Measurements from ENCODE around the gene DYTN. TPM values are rescaled to one million over a fixed set of nuclear protein-coding genes. Genes with fewer than 3 reads are reported as not detected.

DYTN gene
- total and polyA plus RNA-seq, 2 donors (not counting 1 experiment from before 2014, with no cell fraction given): not detected

- H3K79me2 ChIP-seq (ENCODE audit: control insufficient read depth, insufficient read depth, low read length): no peaks in the 10 kb centered on the region
- no peak overlapping the region for H3K27ac ChIP-seq (ENCODE audit: insufficient read depth, low read length)
- no peak overlapping the region for H3K9ac ChIP-seq (ENCODE audit: insufficient read depth, low read length)
- DNase-seq (ENCODE audit: low read depth in 2 of 2): no peak
- no peaks in the 10 kb centered on the region for H3K27me3 ChIP-seq (ENCODE audit: control insufficient read depth, insufficient read depth, low read length)
- no peak for TF ChIP-seq EZH2 (IDR thresholded peaks at IDR 0.05; ENCODE audit: low read length, missing control alignments)
- no peak for TF ChIP-seq CTCF (conservative IDR thresholded peaks at IDR 0.05 in 1 of 2, IDR thresholded peaks at IDR 0.05 in 1 of 2; ENCODE audit: low read depth in 1 of 2, low read length in 2 of 2)
- H2AFZ ChIP-seq (ENCODE audit: low read length): no peak overlapping the region
- no peaks in the 10 kb centered on the region for H3K36me3 ChIP-seq (ENCODE audit: control insufficient read depth, insufficient read depth, low read length)
- no peak overlapping the region for H3K4me2 ChIP-seq (ENCODE audit: extremely low read depth, insufficient read depth, low read length)
- no peaks in the 10 kb centered on the region for H4K20me1 ChIP-seq (ENCODE audit: control insufficient read depth, extremely low read depth, insufficient read depth, low read length)
- no peaks in the 10 kb centered on the region for H3K4me1 ChIP-seq (ENCODE audit: control insufficient read depth, extremely low read depth, insufficient read depth, low read length)
- H3K9me3 ChIP-seq (ENCODE audit: control insufficient read depth, insufficient read depth, low read depth, low read length): no peaks in the 10 kb centered on the region
- no peak overlapping the region for H3K4me3 ChIP-seq (replicated peaks in 1 of 4; ENCODE audit: control extremely low read depth in 1 of 4, insufficient read depth in 1 of 4, low read depth in 3 of 4, low read length in 4 of 4)
Observed at GRCh38 chr2:206611736-206612135, 106.5 kb downstream of the DYTN start.

- H3K9me3 ChIP-seq (ENCODE audit: control insufficient read depth, insufficient read depth, low read depth, low read length): no peaks in the 10 kb centered on the region
- no peaks in the 10 kb centered on the region for H3K79me2 ChIP-seq (ENCODE audit: control insufficient read depth, insufficient read depth, low read length)
- H3K4me3 ChIP-seq (replicated peaks in 1 of 4; ENCODE audit: control extremely low read depth in 1 of 4, insufficient read depth in 1 of 4, low read depth in 3 of 4, low read length in 4 of 4): no peak overlapping the region
- H3K4me1 ChIP-seq (ENCODE audit: control insufficient read depth, extremely low read depth, insufficient read depth, low read length): no peaks in the 10 kb centered on the region
- H2AFZ ChIP-seq (ENCODE audit: low read length): no peak overlapping the region
- no peaks in the 10 kb centered on the region for H3K27me3 ChIP-seq (ENCODE audit: control insufficient read depth, insufficient read depth, low read length)
- H4K20me1 ChIP-seq (ENCODE audit: control insufficient read depth, extremely low read depth, insufficient read depth, low read length): no peaks in the 10 kb centered on the region
- no peak overlapping the region for H3K4me2 ChIP-seq (ENCODE audit: extremely low read depth, insufficient read depth, low read length)
- no peaks in the 10 kb centered on the region for H3K36me3 ChIP-seq (ENCODE audit: control insufficient read depth, insufficient read depth, low read length)
- no peak for DNase-seq (ENCODE audit: low read depth in 2 of 2)
- no peak overlapping the region for H3K27ac ChIP-seq (ENCODE audit: insufficient read depth, low read length)
- H3K9ac ChIP-seq (ENCODE audit: insufficient read depth, low read length): no peak overlapping the region
- TF ChIP-seq CTCF (conservative IDR thresholded peaks at IDR 0.05 in 1 of 2, IDR thresholded peaks at IDR 0.05 in 1 of 2; ENCODE audit: low read depth in 1 of 2, low read length in 2 of 2) (no peak), EZH2 (IDR thresholded peaks at IDR 0.05; ENCODE audit: low read length, missing control alignments) (no peak)
Observed at GRCh38 chr2:206611191-206611590, 107.0 kb downstream of the DYTN start.

- Histone ChIP-seq H3K9me3 (ENCODE audit: control insufficient read depth, insufficient read depth, low read depth, low read length) (no peaks in the 10 kb centered on the region), H3K4me1 (ENCODE audit: control insufficient read depth, extremely low read depth, insufficient read depth, low read length) (no peaks in the 10 kb centered on the region), H3K27ac (ENCODE audit: insufficient read depth, low read length) (no peak overlapping the region), H3K4me2 (ENCODE audit: extremely low read depth, insufficient read depth, low read length) (no peak overlapping the region), H3K9ac (ENCODE audit: insufficient read depth, low read length) (no peak overlapping the region), H4K20me1 (ENCODE audit: control insufficient read depth, extremely low read depth, insufficient read depth, low read length) (no peaks in the 10 kb centered on the region), H3K36me3 (ENCODE audit: control insufficient read depth, insufficient read depth, low read length) (no peaks in the 10 kb centered on the region), H3K27me3 (ENCODE audit: control insufficient read depth, insufficient read depth, low read length) (no peaks in the 10 kb centered on the region), H2AFZ (ENCODE audit: low read length) (no peak overlapping the region), H3K79me2 (ENCODE audit: control insufficient read depth, insufficient read depth, low read length) (no peaks in the 10 kb centered on the region), H3K4me3 (replicated peaks in 1 of 4; ENCODE audit: control extremely low read depth in 1 of 4, insufficient read depth in 1 of 4, low read depth in 3 of 4, low read length in 4 of 4) (no peak overlapping the region)
- TF ChIP-seq CTCF (conservative IDR thresholded peaks at IDR 0.05 in 1 of 2, IDR thresholded peaks at IDR 0.05 in 1 of 2; ENCODE audit: low read depth in 1 of 2, low read length in 2 of 2) (no peak), EZH2 (IDR thresholded peaks at IDR 0.05; ENCODE audit: low read length, missing control alignments) (no peak)
- DNase-seq (ENCODE audit: low read depth in 2 of 2): no peak
Observed at GRCh38 chr2:206610451-206610850, 107.7 kb downstream of the DYTN start.
